Epidermal melanocyte (primary cell): ENCODE measurements around the gene PCP2.

Experiments
- DNase-seq: peaks from one replicate; pipeline ENCODE4 v3.0.0; 2011; ENCODE audit warnings: low spot score; ENCODE audit not compliant: insufficient read length

Gene PCP2

DNA sequence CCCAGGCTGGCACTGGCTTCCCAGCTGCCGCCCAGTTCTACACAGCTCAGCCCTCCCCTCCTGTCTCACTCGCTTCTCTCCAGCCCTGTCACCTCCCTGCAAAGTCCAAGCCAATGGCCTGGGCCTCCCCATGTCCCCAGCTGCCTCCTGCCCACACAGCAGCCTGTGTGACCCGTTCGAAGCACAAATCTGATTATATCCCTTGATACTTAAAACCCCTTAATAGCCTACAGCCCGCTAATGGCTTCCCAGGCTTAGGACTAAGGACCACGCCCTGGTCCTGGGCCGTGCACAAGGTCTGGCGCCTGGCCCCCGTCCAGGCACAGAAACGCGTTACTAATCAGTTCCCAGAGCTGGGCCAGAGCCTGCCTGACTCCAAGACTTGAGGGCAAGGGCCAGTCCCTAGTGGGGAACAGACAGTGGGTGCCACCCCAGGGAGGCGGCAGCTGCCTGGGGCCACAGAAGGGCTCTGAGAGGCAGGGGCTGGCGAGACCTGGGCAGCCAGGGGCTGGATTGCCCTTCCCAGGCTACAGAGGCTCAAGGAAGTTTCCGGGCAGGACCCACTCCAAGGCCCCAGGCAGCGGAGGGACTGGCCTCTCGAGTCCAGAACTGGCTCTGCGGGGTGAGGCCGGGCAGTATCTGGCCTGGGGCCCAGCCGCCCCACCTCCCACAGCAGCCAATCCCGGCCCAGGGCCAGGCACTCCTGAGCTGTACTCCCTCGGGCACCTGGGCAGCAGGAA is 14.6 kb downstream of the PCP2 start:
- DNase-seq: no peak

GRCh38 chr19:7618348-7618747 is 15.2 kb downstream of the PCP2 start:
- no peak for DNase-seq

DNA sequence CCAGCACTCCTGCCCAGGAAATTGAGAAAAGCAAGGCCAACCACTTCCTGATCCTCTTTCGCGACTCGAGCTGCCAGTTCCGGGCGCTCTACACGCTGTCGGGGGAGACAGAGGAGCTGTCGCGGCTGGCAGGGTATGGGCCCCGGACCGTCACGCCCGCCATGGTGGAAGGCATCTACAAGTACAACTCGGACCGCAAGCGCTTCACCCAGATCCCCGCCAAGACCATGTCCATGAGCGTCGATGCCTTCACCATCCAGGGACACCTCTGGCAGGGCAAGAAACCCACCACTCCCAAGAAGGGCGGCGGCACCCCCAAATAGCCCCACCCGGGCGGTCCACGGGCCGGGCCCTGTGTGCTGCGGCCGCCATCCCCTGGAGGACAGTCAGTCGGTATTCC is 15.8 kb downstream of the PCP2 start:
- DNase-seq: no peak

DNA sequence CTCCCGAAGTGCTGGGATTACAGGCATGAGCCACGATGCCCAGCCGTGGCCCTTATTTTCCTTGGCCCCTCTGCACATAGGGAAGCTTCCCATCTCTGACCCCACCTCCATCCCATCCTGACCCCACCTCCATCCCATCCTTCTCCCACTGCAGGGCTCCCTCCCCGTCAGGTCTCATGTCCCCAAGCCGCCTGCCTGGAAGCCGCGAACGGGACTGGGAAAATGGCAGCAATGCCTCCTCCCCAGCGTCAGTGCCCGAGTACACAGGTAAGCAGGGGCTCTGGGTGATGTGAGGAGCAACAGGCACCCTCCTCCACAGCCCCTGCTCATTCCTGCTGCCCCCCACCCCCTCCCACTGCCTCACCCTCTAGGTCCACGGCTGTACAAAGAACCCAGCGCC is 16.3 kb downstream of the PCP2 start:
- no peak for DNase-seq

DNA sequence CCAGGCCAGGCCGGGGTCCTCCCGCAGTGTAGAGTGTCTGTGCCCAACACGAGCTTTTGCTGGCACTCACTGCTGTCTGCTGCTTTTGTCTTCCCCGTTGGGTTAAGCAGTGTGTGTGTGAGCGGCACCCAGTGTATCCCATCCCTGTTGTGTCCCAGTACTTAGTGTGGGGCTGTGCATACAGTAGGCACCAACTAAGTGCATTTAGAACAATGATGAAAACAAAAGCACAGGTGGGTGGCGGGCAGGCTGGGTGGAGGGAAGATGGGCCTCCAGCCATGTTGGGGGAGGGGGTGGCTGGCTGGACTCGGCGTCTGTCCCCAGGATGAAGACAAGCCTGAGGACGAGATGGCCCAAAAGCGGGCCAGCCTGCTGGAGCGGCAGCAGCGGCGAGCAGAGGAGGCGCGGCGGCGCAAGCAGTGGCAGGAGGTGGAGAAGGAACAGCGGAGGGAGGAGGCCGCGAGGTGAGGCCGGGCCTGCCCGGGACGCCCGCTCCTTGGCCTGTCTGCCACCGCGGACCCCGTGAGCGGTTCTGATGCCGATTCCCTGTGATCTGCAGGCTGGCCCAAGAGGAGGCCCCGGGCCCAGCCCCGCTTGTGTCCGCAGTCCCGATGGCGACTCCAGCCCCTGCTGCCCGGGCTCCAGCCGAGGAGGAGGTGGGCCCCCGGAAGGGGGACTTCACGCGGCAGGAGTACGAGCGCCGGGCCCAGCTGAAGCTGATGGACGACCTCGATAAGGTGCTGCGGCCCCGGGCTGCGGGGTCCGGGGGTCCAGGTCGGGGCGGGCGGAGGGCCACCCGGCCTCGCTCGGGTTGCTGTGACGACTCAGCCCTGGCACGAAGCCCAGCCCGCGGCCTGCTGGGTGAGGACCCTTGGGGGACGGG is 18.4 kb downstream of the PCP2 start:
- DNase-seq: no peak

DNA sequence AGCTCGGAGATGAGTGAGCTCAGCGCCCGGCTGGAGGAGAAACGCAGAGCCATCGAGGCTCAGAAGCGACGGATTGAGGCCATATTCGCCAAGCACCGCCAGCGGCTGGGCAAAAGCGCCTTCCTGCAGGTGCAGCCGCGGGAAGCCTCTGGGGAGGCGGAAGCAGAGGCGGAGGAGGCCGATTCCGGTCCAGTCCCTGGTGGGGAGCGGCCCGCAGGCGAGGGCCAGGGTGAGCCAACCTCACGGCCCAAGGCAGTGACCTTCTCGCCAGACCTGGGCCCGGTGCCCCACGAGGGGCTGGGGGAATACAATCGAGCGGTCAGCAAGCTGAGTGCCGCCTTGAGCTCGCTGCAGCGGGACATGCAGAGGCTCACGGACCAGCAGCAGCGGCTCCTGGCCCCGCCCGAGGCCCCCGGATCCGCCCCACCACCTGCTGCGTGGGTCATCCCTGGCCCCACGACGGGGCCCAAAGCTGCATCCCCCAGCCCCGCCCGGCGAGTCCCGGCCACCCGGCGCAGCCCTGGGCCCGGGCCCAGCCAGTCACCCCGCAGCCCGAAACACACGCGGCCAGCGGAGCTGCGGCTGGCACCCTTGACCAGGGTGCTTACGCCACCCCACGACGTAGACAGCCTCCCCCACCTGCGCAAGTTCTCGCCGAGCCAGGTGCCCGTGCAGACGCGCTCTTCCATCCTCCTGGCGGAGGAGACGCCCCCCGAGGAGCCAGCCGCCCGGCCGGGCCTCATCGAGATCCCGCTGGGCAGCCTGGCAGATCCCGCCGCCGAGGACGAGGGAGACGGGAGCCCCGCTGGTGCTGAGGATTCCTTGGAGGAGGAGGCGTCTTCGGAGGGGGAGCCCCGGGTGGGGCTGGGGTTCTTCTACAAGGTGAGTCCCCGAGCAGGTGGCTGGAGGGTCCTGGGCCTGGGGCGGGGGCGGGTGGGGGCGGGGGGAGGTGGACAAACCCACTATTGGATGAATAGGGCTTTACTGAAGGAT is 20.9 kb downstream of the PCP2 start:
- no peak for DNase-seq

DNA sequence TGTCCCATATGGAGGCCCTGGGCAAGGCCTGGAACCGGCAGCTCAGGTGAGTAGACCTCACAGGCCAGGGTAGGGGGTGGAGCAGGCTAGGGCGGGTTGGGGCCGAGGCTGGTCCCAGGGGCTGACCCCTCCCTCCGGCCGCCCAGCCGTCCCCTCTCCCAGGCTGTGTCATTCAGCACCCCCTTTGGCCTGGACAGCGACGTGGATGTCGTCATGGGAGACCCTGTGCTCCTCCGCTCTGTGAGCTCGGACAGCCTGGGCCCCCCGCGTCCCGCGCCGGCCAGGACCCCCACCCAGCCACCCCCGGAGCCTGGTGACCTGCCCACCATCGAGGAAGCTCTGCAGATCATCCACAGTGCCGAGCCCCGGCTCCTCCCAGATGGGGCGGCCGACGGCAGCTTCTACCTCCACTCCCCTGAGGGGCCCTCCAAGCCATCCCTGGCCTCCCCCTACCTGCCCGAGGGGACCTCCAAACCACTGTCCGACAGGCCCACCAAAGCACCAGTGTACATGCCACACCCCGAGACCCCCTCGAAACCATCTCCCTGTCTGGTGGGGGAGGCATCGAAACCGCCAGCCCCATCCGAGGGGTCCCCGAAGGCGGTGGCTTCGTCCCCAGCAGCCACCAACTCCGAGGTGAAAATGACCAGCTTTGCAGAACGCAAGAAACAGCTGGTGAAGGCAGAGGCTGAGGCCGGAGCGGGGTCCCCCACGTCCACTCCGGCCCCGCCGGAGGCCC is 21.8 kb downstream of the PCP2 start:
- no peak for DNase-seq

DNA sequence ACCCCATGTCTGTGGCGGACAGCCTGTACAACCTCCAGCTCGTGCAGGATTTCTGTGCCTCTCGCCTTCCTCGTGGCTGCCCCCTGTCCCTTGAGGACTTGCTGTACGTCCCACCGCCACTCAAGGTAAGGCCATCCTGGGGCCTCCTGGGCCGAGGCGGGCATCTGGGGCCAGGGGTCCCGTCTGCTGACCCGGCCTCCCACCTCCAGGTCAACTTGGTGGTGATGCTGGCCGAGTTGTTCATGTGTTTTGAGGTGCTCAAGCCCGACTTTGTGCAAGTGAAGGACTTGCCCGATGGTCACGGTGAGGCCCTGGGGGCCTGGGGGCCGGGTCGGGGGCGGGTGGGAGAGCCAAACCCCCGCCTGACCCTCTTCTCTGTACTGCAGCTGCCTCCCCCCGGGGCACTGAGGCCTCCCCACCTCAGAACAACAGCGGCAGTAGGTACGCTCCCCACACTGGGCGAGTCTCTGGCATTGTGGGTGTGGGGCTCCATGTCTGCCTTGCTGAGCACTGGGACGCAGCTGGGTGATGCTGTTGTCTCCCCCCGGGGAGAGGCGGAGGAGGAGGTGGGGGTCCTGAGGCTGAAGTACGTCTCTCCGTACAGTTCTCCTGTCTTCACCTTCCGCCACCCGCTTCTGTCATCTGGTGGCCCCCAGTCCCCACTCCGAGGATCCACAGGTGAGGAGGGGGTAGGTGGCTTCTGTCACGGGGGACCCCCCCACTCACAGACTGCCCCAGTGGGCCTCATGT is 22.9 kb downstream of the PCP2 start:
- no peak for DNase-seq

- DNase-seq: no peak
These were observed 25.5 kb downstream of the PCP2 start for GRCh38 chr19:7607874-7608560.

- no peak for DNase-seq
These were observed 26.2 kb downstream of the PCP2 start for GRCh38 chr19:7607212-7607873.

DNA sequence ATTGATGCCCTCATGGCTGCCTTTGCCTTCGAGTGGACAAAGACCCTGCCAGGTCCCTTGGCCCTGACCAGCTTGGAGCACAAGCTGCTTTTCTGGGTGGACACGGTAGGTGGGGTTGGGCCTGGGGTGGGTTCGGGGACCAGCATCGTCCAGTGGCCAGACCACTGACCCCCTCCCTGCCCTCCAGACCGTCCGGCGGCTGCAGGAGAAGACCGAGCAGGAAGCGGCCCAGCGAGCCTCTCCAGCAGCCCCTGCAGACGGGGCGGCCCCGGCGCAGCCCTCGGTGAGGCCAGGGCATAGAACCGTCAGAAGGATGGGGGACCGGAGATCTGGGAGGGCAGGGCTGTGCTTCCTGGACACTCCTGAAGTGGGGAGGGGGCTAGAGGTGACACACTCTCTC is 27.2 kb downstream of the PCP2 start:
- no peak for DNase-seq

DNA sequence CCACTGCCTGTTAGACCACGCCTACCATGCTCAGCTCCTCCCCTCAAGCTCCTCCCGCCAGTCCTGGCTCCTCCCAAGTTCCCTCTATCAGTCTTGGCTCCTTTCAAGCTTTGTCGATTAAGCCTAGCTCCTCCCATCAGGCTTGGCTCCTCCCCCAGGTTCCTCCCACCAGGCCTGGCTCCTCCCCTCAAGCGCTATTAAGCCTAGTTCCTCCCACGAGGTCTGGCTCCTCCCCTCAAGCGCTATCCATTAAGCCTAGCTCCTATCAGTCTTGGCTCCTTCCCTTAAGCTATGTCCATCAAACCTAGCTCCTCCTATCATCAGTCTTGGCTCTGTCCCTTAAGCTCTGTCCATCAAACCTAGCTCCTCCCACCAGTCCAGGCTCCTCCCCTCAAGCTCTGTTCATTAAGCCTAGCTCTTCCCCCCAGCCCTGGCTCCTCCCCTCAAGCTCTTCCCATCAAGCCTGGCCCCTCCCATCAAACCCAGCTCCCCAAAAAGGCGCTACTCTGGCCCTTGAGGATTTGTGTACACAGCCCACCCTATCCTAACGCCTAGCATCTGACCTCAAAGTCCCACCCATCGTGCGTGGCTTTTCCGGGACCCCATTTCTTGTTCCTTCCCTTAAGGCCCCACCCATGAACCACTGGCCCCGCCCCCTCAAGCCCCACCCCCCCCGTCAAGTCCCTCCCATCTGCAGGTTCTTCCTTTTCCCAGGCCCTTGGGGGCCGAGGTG is 27.9 kb downstream of the PCP2 start:
- no peak for DNase-seq

- no peak for DNase-seq
These were observed 29.6 kb downstream of the PCP2 start for GRCh38 chr19:7603919-7604318.

DNA sequence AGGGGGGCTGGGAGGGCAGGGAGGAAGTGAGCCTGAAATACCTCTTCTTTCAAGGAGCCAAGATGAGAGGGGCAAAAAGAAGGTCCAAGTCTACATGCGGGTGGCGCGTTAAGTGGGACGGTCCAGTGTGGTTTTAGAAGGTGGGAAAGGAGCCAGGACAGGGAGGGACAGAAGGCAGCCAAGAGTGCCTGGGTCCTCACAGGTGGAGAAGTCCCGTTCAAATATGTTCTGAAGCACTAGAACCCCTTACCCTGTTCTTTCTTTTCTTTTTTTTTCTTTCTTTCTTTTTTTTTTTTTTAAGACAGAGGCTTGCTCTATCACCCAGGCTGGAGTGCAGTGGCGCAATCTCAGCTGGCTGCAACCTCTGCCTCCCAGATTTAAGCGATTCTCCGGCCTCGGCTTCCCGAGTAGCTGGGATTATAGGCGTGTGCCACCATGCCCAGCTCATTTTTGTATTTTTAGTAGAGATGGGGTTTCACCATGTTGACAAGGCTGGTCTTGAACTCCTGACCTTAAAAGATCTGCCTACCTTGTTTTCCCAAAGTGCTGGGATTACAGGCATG is 30.5 kb downstream of the PCP2 start:
- no peak for DNase-seq

GRCh38 chr19:7602240-7602934 is 31.1 kb downstream of the PCP2 start:
- no peak for DNase-seq

DNA sequence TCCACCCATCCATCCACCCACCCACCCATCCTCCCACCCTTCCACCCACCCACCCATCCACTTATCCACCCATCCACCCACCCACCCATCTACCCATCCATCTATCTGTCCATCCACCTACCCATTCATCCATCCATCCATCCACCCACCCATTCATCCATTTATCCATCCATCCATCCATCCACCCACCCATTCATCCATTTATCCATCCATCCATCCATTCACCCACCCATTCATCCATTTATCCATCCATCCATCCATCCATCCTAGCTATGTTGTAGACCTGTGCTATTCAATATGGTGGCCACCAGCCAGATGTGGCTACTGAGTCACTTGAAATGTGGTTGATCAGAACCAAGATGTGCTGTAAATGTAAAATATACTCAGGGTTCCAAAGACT is 32.8 kb downstream of the PCP2 start:
- no peak for DNase-seq

DNA sequence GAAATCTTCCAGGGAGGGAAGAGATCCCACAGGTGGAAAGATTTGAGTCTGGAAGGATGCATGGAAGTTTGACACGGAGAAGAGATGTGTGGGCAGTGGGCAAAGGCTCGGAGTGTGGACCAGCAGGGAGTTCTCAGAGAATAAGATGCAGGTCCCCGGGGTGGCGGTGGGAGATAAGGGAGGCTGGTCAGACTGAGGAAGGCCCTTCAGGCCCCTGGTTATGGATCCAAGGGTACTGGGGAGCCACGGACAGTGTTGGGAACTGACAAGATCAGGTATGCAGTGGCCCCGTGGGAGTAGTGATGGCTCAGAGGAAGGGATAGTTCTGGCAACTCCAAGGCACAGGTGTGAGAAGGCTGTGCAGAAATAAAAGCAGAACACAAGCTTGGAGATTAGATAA is 35.3 kb downstream of the PCP2 start:
- no peak for DNase-seq
